ENCODE data around the gene RASSF8.

Gene RASSF8

DNA sequence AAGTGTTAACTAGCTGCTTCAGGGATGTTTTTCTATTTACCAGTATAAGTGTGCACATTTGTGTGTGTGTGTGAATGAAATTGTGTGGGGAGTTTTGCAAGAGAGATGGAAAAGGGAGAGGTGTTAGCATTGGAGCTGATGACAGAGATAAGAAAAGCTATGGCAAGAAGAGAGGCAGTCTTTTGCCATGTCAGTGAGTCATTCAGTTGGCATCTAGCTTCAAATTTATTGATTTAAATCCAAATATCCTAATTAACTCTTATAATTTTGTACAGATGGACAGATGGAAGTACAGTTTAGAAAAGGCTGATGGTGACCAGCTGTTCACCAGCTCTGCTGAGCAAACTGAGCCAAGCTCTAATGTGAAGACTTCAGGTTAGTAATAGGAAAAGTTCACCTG lies 169.7 kb downstream of the RASSF8 start:
- ATAC-seq, result no peak
- TF ChIP-seq BACH2 (CRISPR knock-in tag; IDR thresholded peaks at IDR 0.05; ENCODE audit: borderline replicate concordance), result no peak
- TF ChIP-seq, protein P1, sequence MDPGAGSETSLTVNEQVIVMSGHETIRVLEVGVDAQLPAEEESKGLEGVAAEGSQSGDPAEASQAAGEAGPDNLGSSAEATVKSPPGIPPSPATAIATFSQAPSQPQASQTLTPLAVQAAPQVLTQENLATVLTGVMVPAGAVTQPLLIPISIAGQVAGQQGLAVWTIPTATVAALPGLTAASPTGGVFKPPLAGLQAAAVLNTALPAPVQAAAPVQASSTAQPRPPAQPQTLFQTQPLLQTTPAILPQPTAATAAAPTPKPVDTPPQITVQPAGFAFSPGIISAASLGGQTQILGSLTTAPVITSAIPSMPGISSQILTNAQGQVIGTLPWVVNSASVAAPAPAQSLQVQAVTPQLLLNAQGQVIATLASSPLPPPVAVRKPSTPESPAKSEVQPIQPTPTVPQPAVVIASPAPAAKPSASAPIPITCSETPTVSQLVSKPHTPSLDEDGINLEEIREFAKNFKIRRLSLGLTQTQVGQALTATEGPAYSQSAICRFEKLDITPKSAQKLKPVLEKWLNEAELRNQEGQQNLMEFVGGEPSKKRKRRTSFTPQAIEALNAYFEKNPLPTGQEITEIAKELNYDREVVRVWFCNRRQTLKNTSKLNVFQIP (CRISPR knock-in tag; IDR thresholded peaks at IDR 0.05; ENCODE audit: borderline replicate concordance, low read depth), result no peak

All from SK-N-SH treated with all-trans-retinoic acid at 6 μM for 48 hours (cell line).